GM18519 (cell line): ENCODE results near the gene FAM200A.
"Not testable (repeated sequence)": the region's sequence is repeated elsewhere in the genome, so short reads cannot be mapped to it uniquely, and the experiment has no call there.

Experiments used
- ATAC-seq: cut with Tn5 transposase; IDR thresholded peaks from one replicate; pipeline ENCODE4 v1.9.1; 2021; ENCODE audit warnings: mild to moderate bottlenecking, moderate library complexity; ENCODE audit not compliant: unreplicated experiment, low FRiP score

Gene FAM200A

GRCh38 chr7:99551767-99552463 lies at the start of gene FAM200A:
Gene FAM200A (minus strand): TSS chr7:99552114. CDS start chr7:99548407, 3,707 bp downstream.
- peak; percentile 69 for ATAC-seq

- ATAC-seq, result no peak
These were observed 47.9 kb upstream of the FAM200A start for GRCh38 chr7:99599836-99600235.

- no peak for ATAC-seq
These were observed 46.0 kb upstream of the FAM200A start, which contains the start of gene TMEM225B for GRCh38 chr7:99597762-99598501. Gene TMEM225B (plus strand): TSS chr7:99598267. CDS start chr7:99604389, 6,122 bp downstream.

- no peak for ATAC-seq
These were observed 44.6 kb upstream of the FAM200A start for GRCh38 chr7:99596408-99596955.

GRCh38 chr7:99594948-99595745 lies 43.2 kb upstream of the FAM200A start:
- no peak for ATAC-seq

GRCh38 chr7:99588868-99589267 lies 37.0 kb upstream of the FAM200A start:
- ATAC-seq, result no peak

GRCh38 chr7:99580778-99581332 lies 28.9 kb upstream of the FAM200A start:
- ATAC-seq, result not testable (repeated sequence)

GRCh38 chr7:99579956-99580777 lies 28.3 kb upstream of the FAM200A start:
- ATAC-seq, result no peak

GRCh38 chr7:99579281-99579955 lies 27.5 kb upstream of the FAM200A start:
- no peak for ATAC-seq

- ATAC-seq, result no peak
These were observed 24.3 kb upstream of the FAM200A start for GRCh38 chr7:99576251-99576650.

- no peak for ATAC-seq
These were observed 21.3 kb upstream of the FAM200A start for GRCh38 chr7:99573257-99573656.

- no peak for ATAC-seq
These were observed 19.9 kb upstream of the FAM200A start for GRCh38 chr7:99571768-99572167.

- not testable (repeated sequence) for ATAC-seq
These were observed 16.9 kb upstream of the FAM200A start for GRCh38 chr7:99568770-99569169.

GRCh38 chr7:99563650-99564049 lies 11.7 kb upstream of the FAM200A start:
- ATAC-seq, result no peak

GRCh38 chr7:99562832-99563231 lies 10.9 kb upstream of the FAM200A start:
- no peak for ATAC-seq

- ATAC-seq, result no peak
These were observed 10.3 kb upstream of the FAM200A start for GRCh38 chr7:99562114-99562784.

- ATAC-seq, result no peak
These were observed 9.8 kb upstream of the FAM200A start for GRCh38 chr7:99561737-99562051.

GRCh38 chr7:99560834-99561736 lies 9.2 kb upstream of the FAM200A start:
- no peak for ATAC-seq
